Pulmonary artery endothelial cell (primary cell): ENCODE results near the gene SP140L. TPM values are rescaled to one million over a fixed set of nuclear protein-coding genes. Genes with fewer than 3 reads are reported as not detected.
"Not testable (repeated sequence)": the region's sequence is repeated elsewhere in the genome, so short reads cannot be mapped to it uniquely, and the experiment has no call there.

Experiments
- DNase-seq: peaks from one replicate; pipeline ENCODE4 v3.0.0-alpha.2; 2011; ENCODE audit warnings: low read depth, low spot score
- total RNA-seq: library from RNA; depleted of rRNA; stranded (reverse); fragments of >200 nt; gene quantifications from 2 replicates; pipeline ENCODE4 v1.2.3, GENCODE V29; 2014

SP140L gene
- total RNA-seq, 1 donor from 2014 or later = 8.2 TPM

DNA sequence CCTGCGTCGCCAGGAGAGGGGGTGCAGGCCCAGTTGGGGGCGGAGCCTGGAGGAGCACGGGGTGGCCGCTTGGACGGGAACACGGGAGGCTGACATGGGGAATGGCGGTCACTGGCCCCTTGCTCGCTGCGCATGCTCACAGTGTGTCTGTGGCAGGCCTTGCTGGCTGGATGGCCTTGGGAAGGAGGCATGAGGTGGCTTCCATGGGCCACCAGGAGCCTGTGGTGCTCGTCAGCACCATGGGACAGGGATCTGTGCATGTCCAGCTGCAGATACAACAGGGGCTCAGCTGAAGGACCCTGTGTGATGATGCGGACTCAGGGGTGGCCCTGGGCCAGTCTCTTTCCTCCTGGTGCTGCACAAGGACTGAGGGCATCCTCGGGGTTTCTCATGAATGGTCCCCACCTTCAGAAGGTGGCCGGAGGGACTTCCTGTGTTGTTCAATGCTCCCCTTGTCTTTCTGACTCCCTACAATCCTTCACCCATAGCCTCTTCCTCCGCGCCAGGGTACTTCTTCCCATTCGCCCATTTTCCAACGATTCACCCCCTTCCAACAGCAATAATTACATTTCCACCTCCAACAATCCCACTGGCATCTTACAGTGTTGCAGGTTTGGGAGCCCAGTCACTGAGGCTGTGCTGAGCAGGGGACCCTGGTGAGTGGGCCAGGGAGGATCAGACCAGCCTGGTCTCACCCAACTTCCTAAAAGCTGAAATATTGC, 3.4 kb upstream of the SP140L start:
- no peak for DNase-seq

- no peak for DNase-seq
These were observed 2.5 kb upstream of the SP140L start for GRCh38 chr2:230324503-230324902.

DNA sequence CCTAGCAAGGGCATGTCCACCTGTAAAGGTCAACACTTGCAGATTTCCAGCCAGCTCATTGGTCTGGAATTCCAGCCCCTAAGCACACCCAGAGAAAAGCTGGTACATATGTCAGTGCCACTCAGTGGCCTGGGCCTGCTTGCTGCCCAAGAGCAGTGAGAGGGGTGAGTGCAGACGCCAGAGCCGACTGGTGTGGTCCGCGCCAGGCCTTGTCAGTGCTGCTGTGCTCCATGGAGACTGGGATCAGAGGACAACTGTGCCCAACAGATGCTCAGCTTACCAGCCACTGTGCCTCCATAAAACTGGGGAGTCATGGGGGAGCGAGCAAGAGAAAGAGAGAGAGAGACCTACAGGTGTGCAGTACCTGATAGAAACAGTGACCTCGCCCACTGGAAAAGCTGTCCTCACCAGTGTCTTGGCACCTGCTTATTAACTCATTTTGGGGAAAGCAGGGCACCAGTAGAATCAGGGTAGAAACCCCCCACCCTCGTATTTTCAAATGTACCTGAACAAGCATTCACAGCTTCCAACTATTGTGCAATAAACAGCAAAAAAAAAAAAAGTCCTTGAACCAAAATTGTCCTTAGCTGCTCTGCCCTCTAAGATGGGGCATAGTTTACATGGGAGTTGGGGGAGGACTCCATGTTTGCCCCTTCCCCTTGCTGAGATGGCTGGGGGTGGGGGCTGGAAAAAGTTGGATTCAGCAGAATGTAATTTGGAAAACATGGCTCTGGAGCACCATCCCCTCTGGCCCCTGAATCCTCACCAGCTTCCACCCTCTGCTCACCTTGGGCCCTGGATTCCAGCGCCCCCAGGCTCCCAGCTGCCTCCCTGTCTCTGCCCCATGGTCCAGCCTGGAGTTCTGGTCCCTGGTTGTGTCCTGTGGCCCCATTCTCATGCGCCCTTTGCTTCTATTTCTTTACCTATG, 1.4 kb upstream of the SP140L start:
- no peak for DNase-seq

DNA sequence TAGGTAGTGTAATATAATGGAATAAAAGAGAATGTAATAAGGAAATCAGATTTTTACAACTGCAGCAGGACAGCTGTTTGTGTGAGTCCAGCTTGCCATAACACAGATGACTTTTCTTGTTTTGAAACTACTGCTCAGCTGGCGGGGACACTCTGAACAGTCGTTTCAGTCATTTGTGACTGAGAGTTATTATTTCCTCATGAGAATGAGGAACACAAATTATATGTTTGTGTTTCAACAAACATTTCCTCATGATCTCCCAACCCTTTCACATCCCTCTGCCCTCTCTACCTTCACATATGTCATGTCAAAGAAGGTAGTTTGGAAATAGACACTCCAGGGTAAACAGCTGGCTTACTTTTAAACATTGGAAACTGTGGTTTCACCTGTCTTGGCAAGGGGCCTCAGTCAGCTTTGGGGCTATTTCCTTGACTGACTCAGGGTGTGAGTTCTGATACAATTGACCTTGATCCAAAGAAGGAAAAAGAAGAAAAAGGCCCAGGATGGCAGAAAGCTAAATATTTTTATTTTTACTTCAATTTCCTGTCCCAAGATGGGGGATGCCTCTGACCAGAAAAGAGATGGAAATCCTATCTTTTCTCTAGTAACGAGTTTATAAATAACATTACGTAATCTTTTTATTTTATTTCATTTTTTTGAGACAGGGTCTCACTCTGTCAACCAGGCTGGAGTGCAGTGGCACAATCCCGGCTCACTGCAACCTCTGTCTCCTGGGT, 593 bp downstream of the SP140L start:
- DNase-seq = no peak

- DNase-seq = no peak
These were observed 1.1 kb downstream of the SP140L start for GRCh38 chr2:230328155-230328458.

DNA sequence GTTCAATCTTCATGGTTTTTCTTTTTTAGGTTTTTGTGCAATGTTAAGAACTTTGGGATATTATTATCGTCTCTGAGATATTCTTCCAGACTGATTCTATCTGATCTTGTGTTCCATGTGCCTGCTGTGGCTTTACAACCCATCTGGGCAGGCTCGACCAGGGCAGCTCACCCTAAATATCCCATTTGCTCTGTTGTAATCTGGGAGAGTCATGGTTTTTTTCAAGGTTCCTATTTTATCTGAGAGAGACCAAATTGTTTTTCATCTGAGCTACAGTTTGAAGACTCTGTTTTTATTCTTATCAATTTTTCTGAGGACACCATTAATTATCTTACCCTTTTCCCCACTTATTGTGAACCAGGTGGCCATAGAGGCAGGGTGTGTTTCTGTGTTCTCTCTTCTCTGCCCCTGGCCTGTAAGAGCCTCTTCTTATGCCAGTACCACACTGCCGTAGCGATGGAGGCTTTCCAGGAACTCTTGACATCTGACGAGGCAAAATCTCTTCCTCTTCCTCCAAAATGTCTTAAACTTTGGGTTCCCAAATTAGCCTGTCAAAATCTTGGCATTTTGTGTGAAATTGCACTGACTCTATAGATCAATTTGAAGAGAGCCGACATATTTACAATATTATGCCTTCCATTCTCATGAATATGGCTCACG, 3.1 kb downstream of the SP140L start:
- no peak for DNase-seq

- DNase-seq = no peak
These were observed 3.7 kb downstream of the SP140L start for GRCh38 chr2:230330725-230331124.

- no peak for DNase-seq
These were observed 8.5 kb downstream of the SP140L start for GRCh38 chr2:230335461-230335863.

- DNase-seq = no peak
These were observed 9.0 kb downstream of the SP140L start for GRCh38 chr2:230335864-230336506.

DNA sequence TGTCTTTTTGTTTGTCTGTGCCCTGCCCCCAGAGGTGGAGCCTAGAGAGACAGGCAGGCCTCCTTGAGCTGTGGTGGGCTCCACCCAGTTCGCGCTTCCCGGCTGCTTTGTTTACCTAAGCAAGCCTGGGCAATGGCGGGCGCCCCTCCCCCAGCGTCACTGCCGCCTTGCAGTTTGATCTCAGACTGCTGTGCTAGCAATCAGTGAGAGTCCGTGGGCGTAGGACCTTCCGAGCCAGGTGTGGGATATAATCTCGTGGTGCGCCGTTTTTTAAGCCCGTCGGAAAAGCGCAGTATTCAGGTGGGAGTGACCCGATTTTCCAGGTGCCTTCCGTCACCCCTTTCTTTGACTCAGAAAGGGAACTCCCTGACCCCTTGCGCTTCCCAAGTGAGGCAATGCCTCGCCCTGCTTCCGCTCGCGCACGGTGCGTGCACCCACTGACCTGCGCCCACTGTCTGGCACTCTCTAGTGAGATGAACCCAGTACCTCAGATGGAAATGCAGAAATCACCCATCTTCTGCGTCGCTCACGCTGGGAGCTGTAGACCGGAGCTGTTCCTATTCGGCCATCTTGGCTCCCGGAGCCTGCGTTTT, 15.0 kb downstream of the SP140L start:
- not testable (repeated sequence) for DNase-seq

GRCh38 chr2:230343041-230343624, 16.1 kb downstream of the SP140L start:
- not testable (repeated sequence) for DNase-seq

DNA sequence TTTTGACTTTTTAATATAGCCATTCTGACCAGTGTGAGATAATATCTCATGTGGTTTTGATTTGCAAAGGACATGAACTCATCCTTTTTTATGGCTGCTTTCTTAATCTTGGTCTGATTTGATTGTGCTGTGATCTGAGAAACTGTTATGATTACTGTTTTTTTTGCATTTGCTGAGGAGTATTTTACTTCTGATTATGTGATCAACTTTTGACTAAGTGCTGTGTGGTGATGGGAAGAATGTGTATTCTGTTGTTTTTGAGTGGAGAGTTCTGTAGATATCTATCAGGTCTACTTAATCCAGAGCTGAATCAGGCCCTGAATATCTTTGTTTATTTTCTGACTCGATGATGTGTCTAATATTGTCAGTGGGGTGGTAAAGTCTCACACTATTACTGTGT, 16.8 kb downstream of the SP140L start:
- DNase-seq = no peak

DNA sequence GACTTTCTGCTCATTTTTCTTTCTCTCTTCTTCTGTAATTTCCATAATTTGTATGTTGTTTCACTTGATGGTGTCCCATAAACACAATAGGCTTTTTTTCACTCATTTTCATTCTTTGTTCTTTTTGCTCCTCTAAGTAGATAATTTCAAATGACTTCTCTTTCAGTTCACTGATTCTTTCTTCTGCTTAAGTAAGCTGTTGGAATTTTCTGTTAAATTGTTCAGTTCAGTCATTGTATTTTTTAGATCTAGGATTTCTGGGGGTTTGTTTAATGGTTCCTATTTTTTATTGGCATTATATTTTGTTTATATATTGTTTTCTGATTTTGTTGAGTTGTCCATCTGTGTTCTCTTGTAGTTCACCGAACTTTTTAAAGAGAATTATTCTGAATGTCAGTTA, 19.5 kb downstream of the SP140L start:
- DNase-seq = no peak

GRCh38 chr2:230346921-230347533, 20.0 kb downstream of the SP140L start:
- DNase-seq = no peak

- DNase-seq = no peak
These were observed 20.8 kb downstream of the SP140L start for GRCh38 chr2:230347659-230348305.

- no peak for DNase-seq
These were observed 21.8 kb downstream of the SP140L start for GRCh38 chr2:230348787-230349186.

DNA sequence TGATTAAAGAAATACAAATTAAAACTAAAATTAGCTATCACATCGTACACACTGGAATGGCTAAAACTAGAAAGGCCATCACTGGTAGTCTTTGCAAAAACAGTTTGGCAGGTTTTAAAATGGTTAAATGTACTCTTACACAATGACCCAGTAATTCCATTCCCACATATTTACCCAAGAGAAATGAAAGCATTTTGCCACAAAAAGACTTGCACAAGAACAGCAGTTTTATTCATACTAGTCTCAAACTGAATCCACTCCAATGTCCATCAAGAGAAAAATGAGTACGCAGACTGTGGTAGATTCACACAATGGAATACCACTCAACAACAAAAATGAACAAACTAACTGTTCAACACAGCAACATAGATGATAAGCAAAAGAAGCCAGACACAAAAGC, 29.1 kb downstream of the SP140L start:
- no peak for DNase-seq

GRCh38 chr2:230358305-230358704, 31.3 kb downstream of the SP140L start:
- DNase-seq = no peak

DNA sequence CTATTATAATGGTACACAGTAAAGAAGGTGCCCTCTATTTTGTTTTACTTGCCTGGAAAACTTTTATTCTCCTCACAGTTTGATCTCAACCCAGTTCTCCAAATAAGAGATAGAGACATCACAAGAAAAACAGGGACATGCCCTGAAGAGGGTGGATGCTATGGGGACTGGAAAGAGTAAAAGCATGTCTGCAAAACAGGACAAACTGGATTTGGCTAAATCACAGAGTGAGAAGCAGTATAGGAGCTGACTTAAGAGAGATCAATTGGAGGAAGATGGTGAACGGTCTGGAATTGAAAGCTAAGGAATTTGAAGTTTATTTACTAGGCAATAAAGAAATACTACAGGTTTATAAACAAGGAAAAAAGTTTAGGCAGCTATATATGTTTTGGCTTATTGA, 33.0 kb downstream of the SP140L start:
- DNase-seq = no peak
